DND-41 (cell line): ENCODE data around the gene HBE1.

Source experiments
- ATAC-seq: fragments of 200-7000 bp; cut with Tn5 transposase; 3 replicates; pipeline ENCODE4 v1.9.1; 2021; ENCODE audit warnings: low read depth; ENCODE audit not compliant: insufficient read depth
- DNase-seq: peaks from one replicate; pipeline ENCODE4 v3.0.0-alpha.2; 2020
- H2AFZ ChIP-seq: 2 replicates; pipeline ENCODE4 v1.6.0; 2012; ENCODE audit warnings: low read depth, low read length
- H3K27ac ChIP-seq: 2 replicates; pipeline ENCODE4 v1.5.1; 2012; ENCODE audit warnings: low read length, inconsistent platforms
- H3K27me3 ChIP-seq: fragments of 200-600 bp; sonication (generic); 2 replicates; pipeline ENCODE4 v1.6.0; 2012; ENCODE audit warnings: low read length, mild to moderate bottlenecking, inconsistent platforms; ENCODE audit not compliant: insufficient read depth, poor library complexity
- H3K36me3 ChIP-seq: 2 replicates; pipeline ENCODE4 v1.5.1; 2012; ENCODE audit warnings: low read length, inconsistent platforms; ENCODE audit not compliant: insufficient read depth
- H3K4me1 ChIP-seq: 2 replicates; pipeline ENCODE4 v1.5.1; 2012; ENCODE audit warnings: mild to moderate bottlenecking, low read length; ENCODE audit not compliant: insufficient read depth
- H3K4me2 ChIP-seq: 2 replicates; pipeline ENCODE4 v1.6.0; 2012; ENCODE audit warnings: mild to moderate bottlenecking, moderate library complexity, low read length, inconsistent platforms; ENCODE audit not compliant: insufficient read depth
- H3K4me3 ChIP-seq, 2 experiments: fragments of 200-600 bp in 1 of 2; shearing (Covaris generic) in 1 of 2; 2 replicates each; pipeline ENCODE4 v1.5.1; 2012 to 2016; ENCODE audit warnings: inconsistent platforms in 2 of 2, low read length in 2 of 2, mild to moderate bottlenecking in 2 of 2, low read depth in 1 of 2, moderate library complexity in 1 of 2
- H3K79me2 ChIP-seq: 2 replicates; pipeline ENCODE4 v1.6.0; 2012; ENCODE audit warnings: low read length, inconsistent platforms; ENCODE audit not compliant: insufficient read depth
- H3K9ac ChIP-seq: 2 replicates; pipeline ENCODE4 v1.6.0; 2012; ENCODE audit warnings: low read depth, mild to moderate bottlenecking, inconsistent platforms, low read length, moderate library complexity
- H3K9me3 ChIP-seq: 2 replicates; pipeline ENCODE4 v1.5.1; 2012; ENCODE audit warnings: low read length, moderate library complexity, mild to moderate bottlenecking, inconsistent platforms; ENCODE audit not compliant: insufficient read depth, severe bottlenecking
- H4K20me1 ChIP-seq: 2 replicates; pipeline ENCODE4 v1.6.0; 2012; ENCODE audit warnings: low read length; ENCODE audit not compliant: insufficient read depth
- CTCF ChIP-seq: IDR thresholded peaks from 2 replicates; pipeline ENCODE4 v1.5.1; 2012; ENCODE audit warnings: borderline replicate concordance, low read length, moderate library complexity, mild to moderate bottlenecking; ENCODE audit not compliant: poor library complexity, severe bottlenecking; ENCODE audit errors: extremely low read depth
- EZH2 ChIP-seq: IDR thresholded peaks from 3 replicates; pipeline ENCODE4 v1.6.1; 2012; ENCODE audit warnings: borderline replicate concordance, low read depth, mild to moderate bottlenecking, moderate library complexity, low read length, inconsistent platforms; ENCODE audit not compliant: severe bottlenecking

HBE1 gene

DNA sequence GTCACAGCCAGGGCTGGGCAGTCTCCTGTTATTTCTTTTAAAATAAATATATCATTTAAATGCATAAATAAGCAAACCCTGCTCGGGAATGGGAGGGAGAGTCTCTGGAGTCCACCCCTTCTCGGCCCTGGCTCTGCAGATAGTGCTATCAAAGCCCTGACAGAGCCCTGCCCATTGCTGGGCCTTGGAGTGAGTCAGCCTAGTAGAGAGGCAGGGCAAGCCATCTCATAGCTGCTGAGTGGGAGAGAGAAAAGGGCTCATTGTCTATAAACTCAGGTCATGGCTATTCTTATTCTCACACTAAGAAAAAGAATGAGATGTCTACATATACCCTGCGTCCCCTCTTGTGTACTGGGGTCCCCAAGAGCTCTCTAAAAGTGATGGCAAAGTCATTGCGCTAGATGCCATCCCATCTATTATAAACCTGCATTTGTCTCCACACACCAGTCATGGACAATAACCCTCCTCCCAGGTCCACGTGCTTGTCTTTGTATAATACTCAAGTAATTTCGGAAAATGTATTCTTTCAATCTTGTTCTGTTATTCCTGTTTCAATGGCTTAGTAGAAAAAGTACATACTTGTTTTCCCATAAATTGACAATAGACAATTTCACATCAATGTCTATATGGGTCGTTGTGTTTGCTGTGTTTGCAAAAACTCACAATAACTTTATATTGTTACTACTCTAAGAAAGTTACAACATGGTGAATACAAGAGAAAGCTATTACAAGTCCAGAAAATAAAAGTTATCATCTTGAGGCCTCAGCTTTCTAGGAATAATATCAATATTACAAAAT is 18.6 kb upstream of the HBE1 start:
- H3K9me3 ChIP-seq, result no peaks in the 10 kb centered on the region
- no peak overlapping the region for H3K4me3 ChIP-seq
- H3K4me1 ChIP-seq, result no peaks in the 10 kb centered on the region
- H4K20me1 ChIP-seq, result no peaks in the 10 kb centered on the region
- TF ChIP-seq CTCF, result no peak
- no peak for TF ChIP-seq EZH2
- H3K27me3 ChIP-seq, result no peaks in the 10 kb centered on the region
- no peaks in the 10 kb centered on the region for H3K79me2 ChIP-seq
- no peak overlapping the region for H2AFZ ChIP-seq
- no peak overlapping the region for H3K9ac ChIP-seq
- ATAC-seq, result no peak
- no peak overlapping the region for H3K27ac ChIP-seq
- H3K36me3 ChIP-seq, result no peaks in the 10 kb centered on the region
- no peak overlapping the region for H3K4me2 ChIP-seq
- DNase-seq, result no peak

GRCh38 chr11:5286901-5287300 is 17.2 kb upstream of the HBE1 start:
- Histone ChIP-seq H3K4me2 (no peak overlapping the region), H3K4me1 (no peaks in the 10 kb centered on the region), H3K4me3 (no peak overlapping the region), H3K27me3 (no peaks in the 10 kb centered on the region), H3K36me3 (no peaks in the 10 kb centered on the region), H3K27ac (no peak overlapping the region), H3K79me2 (no peaks in the 10 kb centered on the region), H3K9ac (no peak overlapping the region), H2AFZ (no peak overlapping the region), H4K20me1 (no peaks in the 10 kb centered on the region), H3K9me3 (no peaks in the 10 kb centered on the region)
- ATAC-seq (no peak), DNase-seq (no peak)
- no peak for TF ChIP-seq CTCF
- TF ChIP-seq EZH2, result no peak

GRCh38 chr11:5286351-5286750 is 16.6 kb upstream of the HBE1 start:
- Histone ChIP-seq H3K27ac (no peak overlapping the region), H3K4me2 (no peak overlapping the region), H2AFZ (no peak overlapping the region), H3K9ac (no peak overlapping the region), H3K79me2 (no peaks in the 10 kb centered on the region), H3K9me3 (no peaks in the 10 kb centered on the region), H3K4me1 (no peaks in the 10 kb centered on the region), H4K20me1 (no peaks in the 10 kb centered on the region), H3K27me3 (no peaks in the 10 kb centered on the region), H3K36me3 (no peaks in the 10 kb centered on the region), H3K4me3 (no peak overlapping the region)
- ATAC-seq, result no peak
- no peak for TF ChIP-seq CTCF
- TF ChIP-seq EZH2, result no peak
- no peak for DNase-seq
